ENCODE measurements around the gene UNC5B.

GRCh38 chr10:71178880-71179279, 33.5 kb upstream of the UNC5B start:
- TF ChIP-seq, protein P1, sequence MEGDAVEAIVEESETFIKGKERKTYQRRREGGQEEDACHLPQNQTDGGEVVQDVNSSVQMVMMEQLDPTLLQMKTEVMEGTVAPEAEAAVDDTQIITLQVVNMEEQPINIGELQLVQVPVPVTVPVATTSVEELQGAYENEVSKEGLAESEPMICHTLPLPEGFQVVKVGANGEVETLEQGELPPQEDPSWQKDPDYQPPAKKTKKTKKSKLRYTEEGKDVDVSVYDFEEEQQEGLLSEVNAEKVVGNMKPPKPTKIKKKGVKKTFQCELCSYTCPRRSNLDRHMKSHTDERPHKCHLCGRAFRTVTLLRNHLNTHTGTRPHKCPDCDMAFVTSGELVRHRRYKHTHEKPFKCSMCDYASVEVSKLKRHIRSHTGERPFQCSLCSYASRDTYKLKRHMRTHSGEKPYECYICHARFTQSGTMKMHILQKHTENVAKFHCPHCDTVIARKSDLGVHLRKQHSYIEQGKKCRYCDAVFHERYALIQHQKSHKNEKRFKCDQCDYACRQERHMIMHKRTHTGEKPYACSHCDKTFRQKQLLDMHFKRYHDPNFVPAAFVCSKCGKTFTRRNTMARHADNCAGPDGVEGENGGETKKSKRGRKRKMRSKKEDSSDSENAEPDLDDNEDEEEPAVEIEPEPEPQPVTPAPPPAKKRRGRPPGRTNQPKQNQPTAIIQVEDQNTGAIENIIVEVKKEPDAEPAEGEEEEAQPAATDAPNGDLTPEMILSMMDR (IDR thresholded peaks at IDR 0.05), result no peak
- no peak for TF ChIP-seq POLR2A (IDR thresholded peaks at IDR 0.05)
